GM19455 (cell line): ENCODE results near the gene ZNF462.
"Not testable (repeated sequence)": the region's sequence is repeated elsewhere in the genome, so short reads cannot be mapped to it uniquely, and the experiment has no call there.

ENCODE experiments used
- ATAC-seq: cut with Tn5 transposase; IDR thresholded peaks from one replicate; pipeline ENCODE4 v1.9.1; 2021; ENCODE audit not compliant: unreplicated experiment

Gene ZNF462

GRCh38 chr9:106885451-106885850 is 22.5 kb downstream of the ZNF462 start:
- ATAC-seq = no peak

GRCh38 chr9:106886111-106887046 is 23.4 kb downstream of the ZNF462 start:
- no peak for ATAC-seq

GRCh38 chr9:106887066-106887465 is 24.1 kb downstream of the ZNF462 start:
- ATAC-seq = no peak

- ATAC-seq = no peak
Measured at GRCh38 chr9:106889061-106889590, 26.2 kb downstream of the ZNF462 start.

DNA sequence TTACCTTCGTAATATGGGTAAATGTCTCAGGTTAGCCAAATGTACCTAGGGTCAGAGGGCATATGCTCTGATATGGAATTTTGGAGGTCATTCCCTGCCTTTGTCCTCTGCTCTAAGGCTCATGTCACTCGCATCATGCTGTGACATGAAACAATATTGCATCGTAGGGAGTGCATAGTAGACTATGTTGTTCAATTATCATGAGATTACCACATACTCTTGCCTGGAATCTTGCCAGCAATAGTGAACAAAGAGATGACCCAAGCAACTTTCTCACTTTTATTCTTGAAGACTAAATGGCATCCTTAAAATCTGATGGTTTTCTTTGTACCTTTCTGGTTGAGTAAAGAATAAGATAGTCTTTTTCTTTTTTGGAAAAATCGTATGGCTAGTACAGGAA is 27.6 kb downstream of the ZNF462 start:
- no peak for ATAC-seq

- ATAC-seq = no peak
Measured at GRCh38 chr9:106891286-106891685, 28.3 kb downstream of the ZNF462 start.

DNA sequence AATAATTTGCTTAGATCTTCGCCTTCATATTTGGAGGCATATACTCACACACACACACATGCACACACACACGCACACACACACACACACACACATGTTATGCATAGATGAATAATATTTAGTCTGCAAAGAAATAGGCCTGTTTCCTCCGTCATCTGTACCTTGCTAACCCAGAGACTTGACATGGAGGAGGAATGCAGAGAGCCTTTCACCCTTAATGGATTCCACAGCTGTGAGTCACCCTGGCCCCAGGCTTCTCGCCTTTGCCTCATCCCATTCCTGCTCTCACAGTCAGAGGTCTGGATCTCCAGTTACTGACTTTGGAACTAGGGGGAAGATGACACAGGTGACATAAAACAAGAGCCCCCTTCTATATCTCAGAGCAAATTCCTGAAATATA is 29.7 kb downstream of the ZNF462 start:
- no peak for ATAC-seq

DNA sequence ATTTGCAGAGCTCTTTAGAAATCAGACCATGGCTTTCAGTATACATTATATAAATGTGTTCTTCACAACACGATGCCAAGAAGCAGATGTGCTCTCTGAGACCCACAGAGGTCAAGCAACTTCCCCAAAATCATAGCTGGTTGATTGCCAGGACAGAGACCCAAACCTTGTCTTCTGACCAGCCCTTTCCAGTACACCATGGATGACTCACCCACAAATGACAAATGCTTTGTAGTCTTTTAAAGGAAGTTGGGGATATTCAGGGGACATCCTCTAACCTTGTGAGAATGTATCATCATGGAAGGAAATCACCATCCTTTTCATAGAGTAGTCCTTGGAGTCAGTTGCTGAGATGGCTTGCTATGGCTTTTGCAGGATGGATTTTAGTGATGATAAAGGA is 30.1 kb downstream of the ZNF462 start:
- no peak for ATAC-seq

- ATAC-seq = no peak
Measured at GRCh38 chr9:106896695-106897094, 33.7 kb downstream of the ZNF462 start.

GRCh38 chr9:106897236-106897635 is 34.3 kb downstream of the ZNF462 start:
- ATAC-seq = no peak

DNA sequence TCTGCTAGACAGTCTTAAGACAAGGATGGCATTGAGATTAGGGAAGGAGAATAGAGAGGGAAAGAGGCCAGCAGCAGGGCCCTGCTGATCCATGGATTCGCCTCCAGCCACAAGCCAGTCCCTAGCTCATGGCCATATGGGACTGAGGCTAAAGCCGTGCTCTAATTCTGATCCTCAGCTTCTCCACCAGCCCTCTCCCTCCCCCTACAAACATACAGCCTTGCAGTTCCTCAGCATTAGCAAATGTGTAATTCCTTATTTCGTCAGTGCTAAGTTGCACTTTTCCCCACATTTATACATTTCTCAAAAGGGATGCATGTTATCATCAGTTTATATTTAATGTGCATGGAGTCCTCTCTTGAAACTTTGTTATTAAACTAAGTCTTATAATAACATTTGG is 34.8 kb downstream of the ZNF462 start:
- ATAC-seq = no peak

- ATAC-seq = not testable (repeated sequence)
Measured at GRCh38 chr9:106900523-106900922, 37.6 kb downstream of the ZNF462 start.

DNA sequence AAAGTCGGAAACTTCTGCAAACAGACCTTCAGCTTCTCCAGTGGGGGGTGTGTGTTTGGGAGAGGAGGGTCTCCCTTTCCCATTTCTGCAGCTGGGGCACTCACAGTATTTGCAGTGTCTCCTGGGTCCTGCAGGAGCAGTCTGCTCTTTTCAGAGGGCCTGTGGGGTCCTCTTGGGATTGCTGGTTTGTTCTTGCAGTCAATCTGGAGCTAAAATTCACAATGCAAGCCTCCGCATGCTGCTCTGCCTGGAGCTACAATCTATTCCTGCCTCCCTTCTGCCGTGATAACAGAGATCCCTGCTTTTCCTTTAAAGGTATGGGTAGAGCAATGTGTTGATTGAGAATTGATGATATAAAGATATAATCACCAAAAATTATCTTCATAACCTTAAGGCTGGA is 43.2 kb downstream of the ZNF462 start:
- ATAC-seq = no peak

GRCh38 chr9:106911951-106912350 is 49.0 kb downstream of the ZNF462 start:
- no peak for ATAC-seq

GRCh38 chr9:106913276-106913675 is 50.3 kb downstream of the ZNF462 start:
- no peak for ATAC-seq

DNA sequence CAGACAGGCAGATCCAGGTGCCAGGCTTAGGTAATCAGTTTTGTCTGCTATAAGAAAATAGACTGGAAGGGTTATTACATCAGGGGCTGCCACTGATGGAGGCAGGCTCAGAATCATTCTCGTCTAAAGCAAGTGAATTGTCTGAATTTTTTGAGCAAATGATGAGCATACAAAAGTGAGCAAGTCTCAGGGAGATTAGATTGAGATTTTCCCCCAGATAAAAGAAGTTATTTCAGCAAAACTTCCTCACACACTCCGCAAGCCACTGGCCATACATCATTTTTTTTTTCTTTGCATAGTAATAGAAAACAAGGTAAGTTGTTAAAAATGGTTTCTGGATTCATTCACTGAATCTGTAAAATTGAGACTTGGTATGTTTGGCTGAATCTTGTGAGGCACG is 52.9 kb downstream of the ZNF462 start:
- ATAC-seq = no peak

DNA sequence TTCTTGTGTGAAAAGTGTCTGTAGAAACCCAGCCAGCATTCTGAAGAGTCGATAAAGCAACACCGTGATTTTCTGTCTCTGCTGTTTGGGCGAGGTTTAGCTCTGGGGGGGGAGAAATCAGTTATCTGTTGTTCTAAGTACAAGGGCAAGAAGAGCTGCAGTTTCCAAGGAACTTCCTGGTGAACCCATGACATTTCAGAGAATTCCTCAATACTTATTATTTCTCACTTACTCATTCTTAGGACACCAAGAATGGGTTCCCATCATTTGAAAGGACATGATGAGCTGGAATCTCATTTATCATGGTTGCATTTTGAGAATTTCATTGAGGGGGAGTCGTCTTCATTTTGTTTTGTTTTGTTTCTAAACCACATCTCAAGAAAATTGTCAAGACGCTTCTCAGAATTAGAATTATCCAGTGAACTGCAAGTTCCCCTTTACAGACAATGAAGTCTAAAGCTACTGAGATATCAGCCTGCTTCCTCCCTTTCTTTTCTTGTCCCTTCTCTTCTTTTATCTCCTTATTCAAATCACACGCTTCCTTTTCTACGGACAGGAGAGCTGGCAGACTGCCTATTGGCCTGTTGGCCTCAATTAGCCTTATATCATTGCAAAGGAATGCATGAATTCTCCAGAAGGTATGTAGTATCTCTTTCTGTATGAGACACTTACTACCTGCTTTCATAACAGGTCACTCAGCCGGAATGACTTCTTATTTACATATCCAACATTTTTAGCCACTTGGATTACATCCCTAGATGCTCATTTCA is 53.7 kb downstream of the ZNF462 start:
- ATAC-seq = no peak

DNA sequence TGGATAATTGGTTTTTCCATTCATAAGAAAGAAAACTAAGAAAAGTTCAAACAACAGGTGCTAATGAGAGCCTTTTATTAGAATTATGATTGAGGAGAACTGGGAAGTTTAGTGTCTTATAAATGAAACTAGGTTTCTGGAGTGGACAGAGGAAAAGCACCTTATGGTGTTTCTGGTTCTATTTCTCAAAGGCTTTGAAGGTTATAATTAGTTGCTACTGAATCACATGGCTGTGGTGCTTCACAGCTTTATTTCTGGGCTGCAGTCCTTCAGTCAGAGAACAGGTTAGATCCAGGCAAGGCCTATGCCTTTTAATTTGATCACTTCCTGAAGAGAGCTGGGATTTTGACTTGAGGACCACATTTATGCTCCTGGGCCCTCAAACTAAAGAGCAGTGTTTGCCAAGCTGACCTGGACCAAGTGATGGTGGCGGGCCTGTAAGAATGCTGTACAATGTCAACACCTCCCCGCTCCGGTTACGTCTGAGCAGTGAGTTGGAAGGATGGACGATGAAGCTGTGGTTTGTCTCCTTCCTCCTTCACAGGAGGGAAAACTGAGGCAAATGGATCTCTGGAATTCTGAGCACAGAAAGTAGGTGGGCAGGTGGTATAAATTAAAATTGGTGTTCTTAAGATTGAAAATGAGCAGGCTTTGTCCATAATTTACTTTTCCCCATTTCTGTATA is 56.0 kb downstream of the ZNF462 start:
- ATAC-seq = no peak

GRCh38 chr9:106920091-106920490 is 57.1 kb downstream of the ZNF462 start:
- no peak for ATAC-seq

DNA sequence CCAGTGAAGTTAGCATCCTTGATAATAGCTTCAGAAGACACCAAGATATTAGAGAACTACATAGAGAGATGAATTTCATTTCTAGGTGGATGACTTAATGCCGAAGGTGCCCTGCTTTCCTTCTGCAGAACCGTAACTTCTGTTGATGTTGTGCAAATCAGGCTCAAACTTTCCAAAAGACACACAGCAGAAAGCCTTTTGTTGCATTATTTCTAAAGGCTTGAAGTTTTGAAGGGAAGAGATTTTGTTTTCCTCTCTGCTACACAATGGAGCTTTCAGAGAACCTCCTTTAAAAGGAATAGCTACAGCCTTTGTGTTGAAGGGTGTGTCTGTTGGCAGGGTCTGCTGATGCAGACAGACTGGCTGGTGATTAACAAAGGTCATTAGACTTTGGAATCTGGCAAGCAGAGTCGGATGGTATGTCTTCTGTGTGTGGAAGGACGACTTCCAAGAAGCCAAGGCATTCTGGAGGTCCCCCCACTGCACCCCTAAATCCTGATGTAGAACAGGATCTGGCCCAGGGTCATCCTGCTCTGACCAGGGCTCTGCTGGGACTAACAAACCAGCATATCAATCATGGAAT is 57.8 kb downstream of the ZNF462 start:
- no peak for ATAC-seq

DNA sequence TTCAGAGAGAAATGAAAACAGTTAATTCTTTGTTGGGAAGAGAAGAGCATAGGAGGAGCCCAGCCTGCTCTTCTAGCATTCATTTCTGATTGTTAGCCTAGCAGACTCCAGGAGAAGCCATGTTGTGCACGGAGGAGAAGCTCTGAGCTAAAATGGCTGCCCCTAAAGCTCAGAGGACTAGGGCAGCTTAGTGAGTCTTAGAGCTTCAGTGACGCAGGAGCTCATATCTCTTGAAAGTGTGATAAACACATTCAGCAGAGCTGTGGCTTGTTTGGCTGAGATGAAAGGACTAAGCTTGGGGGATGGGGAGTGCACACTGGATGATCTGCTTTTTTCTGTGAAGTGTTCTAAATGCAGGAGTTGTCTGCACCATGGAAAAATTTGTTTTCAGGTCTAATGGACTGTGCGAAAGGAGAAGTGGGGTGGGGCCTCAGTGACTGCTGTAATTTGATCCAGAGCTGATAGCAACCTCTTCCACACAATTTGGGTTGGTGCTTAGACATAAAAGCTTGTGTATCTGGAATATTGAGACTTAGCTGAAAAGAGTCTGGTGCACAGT is 58.5 kb downstream of the ZNF462 start:
- ATAC-seq = no peak
